HEK293 (cell line): ENCODE measurements around the gene POLD2.

Experiments used
- CTCF ChIP-seq: fragments of 450-650 bp; formaldehyde crosslinking; IDR thresholded peaks from 2 replicates; pipeline ENCODE4 v1.5.1; 2016; ENCODE audit warnings: missing biosample characterization, missing genetic modification characterization
- ZNF311 ChIP-seq: fragments of 450-650 bp; formaldehyde crosslinking; IDR thresholded peaks from 2 replicates; pipeline ENCODE4 v1.5.1; 2017; ENCODE audit warnings: missing biosample characterization, missing genetic modification characterization, borderline replicate concordance
- ZSCAN30 ChIP-seq: fragments of 450-650 bp; IDR thresholded peaks from 2 replicates; pipeline ENCODE4 v1.5.1; 2018; ENCODE audit warnings: missing biosample characterization, mild to moderate bottlenecking, missing genetic modification characterization, moderate library complexity

- no peak for TF ChIP-seq ZSCAN30
- no peak for TF ChIP-seq ZNF311 (tag by site-specific recombination)
- TF ChIP-seq CTCF (tag by site-specific recombination), result no peak
These were observed 20.3 kb downstream of the POLD2 start for GRCh38 chr7:44102846-44103565.
